ENCODE measurements around the gene FAM124B. TPM values are rescaled to one million over a fixed set of nuclear protein-coding genes. Genes with fewer than 3 reads are reported as not detected.

FAM124B gene
- total RNA-seq, 2 donors from 2014 or later: 0.45 to 0.78 TPM

- Mint-ChIP-seq H3K4me1 (ENCODE audit: low read depth in 2 of 2) (peaks cover 11 to 12% of the 10 kb centered on the region in 2 donors), H3K27ac (no peak overlapping the region), H3K27me3 (peaks cover 20 to 31% of the 10 kb centered on the region in 2 donors), H3K36me3 (no peaks in the 10 kb centered on the region), H3K4me3 (no peak overlapping the region), H3K9me3 (peaks cover 3% of the 10 kb centered on the region)
- ATAC-seq: no peak
- no peak for DNase-seq (ENCODE audit: low spot score)
These were observed 27.5 kb upstream of the FAM124B start for GRCh38 chr2:224429441-224429810.

- Mint-ChIP-seq H3K4me1 (ENCODE audit: low read depth in 2 of 2) (peaks cover 11 to 12% of the 10 kb centered on the region in 2 donors), H3K36me3 (no peaks in the 10 kb centered on the region), H3K27ac (no peak overlapping the region), H3K27me3 (peaks cover 22 to 36% of the 10 kb centered on the region in 2 donors), H3K9me3 (peaks cover 3% of the 10 kb centered on the region), H3K4me3 (no peak overlapping the region)
- no peak for DNase-seq (ENCODE audit: low spot score)
- peak in 1 of 2 donors; percentile 50 for ATAC-seq
These were observed 27.0 kb upstream of the FAM124B start for GRCh38 chr2:224428787-224429440.

GRCh38 chr2:224427471-224427870 is 25.6 kb upstream of the FAM124B start:
- no peak overlapping the region for H3K4me3 Mint-ChIP-seq
- no peak for ATAC-seq
- H3K36me3 Mint-ChIP-seq: no peaks in the 10 kb centered on the region
- peaks cover 3% of the 10 kb centered on the region for H3K9me3 Mint-ChIP-seq
- peaks cover 11% of the 10 kb centered on the region in 2 donors for H3K4me1 Mint-ChIP-seq (ENCODE audit: low read depth in 2 of 2)
- H3K27me3 Mint-ChIP-seq: peaks cover 18 to 36% of the 10 kb centered on the region in 2 donors
- DNase-seq (ENCODE audit: low spot score): no peak
- H3K27ac Mint-ChIP-seq: no peak overlapping the region

- Mint-ChIP-seq H3K27me3 (peaks cover 13 to 31% of the 10 kb centered on the region in 2 donors), H3K9me3 (peaks cover 3% of the 10 kb centered on the region), H3K36me3 (no peaks in the 10 kb centered on the region), H3K27ac (no peak overlapping the region), H3K4me3 (no peak overlapping the region), H3K4me1 (ENCODE audit: low read depth in 2 of 2) (peaks cover 4% of the 10 kb centered on the region in 2 donors)
- ATAC-seq: no peak
- no peak for DNase-seq (ENCODE audit: low spot score)
These were observed 24.7 kb upstream of the FAM124B start for GRCh38 chr2:224426656-224427055.

DNA sequence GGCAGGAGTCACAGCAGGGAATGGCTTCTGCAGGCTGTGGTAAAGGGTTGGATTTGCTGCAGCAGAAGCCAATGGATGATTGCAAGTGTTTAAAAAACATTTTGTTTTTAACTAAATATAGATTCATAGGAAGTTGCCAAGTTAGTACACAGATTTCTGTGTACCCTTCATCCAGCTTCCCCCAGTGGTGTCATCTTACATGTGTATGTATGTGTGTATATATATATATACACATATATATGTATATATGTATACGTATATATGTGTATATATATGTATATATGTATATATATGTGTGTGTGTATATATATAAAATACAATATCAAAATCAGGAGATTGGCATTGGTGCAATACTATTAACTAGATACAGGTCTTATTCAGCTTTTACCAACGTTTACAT is 19.2 kb upstream of the FAM124B start:
- H3K4me1 Mint-ChIP-seq (ENCODE audit: low read depth in 2 of 2): no peaks in the 10 kb centered on the region
- no peak overlapping the region for H3K4me3 Mint-ChIP-seq
- ATAC-seq (no peak), DNase-seq (ENCODE audit: low spot score) (no peak)
- no peak overlapping the region for H3K27ac Mint-ChIP-seq
- peaks cover 3% of the 10 kb centered on the region for H3K9me3 Mint-ChIP-seq
- peaks cover 10 to 29% of the 10 kb centered on the region in 2 donors for H3K27me3 Mint-ChIP-seq
- H3K36me3 Mint-ChIP-seq: no peaks in the 10 kb centered on the region

GRCh38 chr2:224417947-224418346 is 16.0 kb upstream of the FAM124B start:
- no peaks in the 10 kb centered on the region for H3K4me1 Mint-ChIP-seq (ENCODE audit: low read depth in 2 of 2)

DNA sequence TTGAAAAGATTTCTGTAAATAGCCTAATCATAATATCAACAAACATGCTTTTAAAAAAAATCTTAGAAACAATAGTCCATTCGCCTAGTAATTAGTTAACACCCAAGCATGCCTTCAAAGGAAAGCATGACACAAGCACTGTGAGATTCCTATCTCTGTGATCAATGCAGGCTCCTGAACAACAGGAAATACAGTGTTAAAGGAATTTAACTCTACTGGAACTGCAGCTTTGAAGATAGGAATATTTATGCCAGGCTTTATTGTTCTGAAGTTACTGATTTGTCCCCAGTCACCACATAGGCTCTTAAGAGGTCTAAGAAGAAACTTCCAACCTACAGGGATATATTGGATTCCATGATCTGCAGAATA is 15.4 kb upstream of the FAM124B start:
- DNase-seq (ENCODE audit: low spot score): no peak
- no peak for ATAC-seq
- H3K27ac Mint-ChIP-seq: no peak overlapping the region
- H3K27me3 Mint-ChIP-seq: peaks cover 5 to 24% of the 10 kb centered on the region in 2 donors
- H3K9me3 Mint-ChIP-seq: no peaks in the 10 kb centered on the region
- no peaks in the 10 kb centered on the region for H3K4me1 Mint-ChIP-seq (ENCODE audit: low read depth in 2 of 2)
- H3K4me3 Mint-ChIP-seq: no peak overlapping the region
- no peaks in the 10 kb centered on the region for H3K36me3 Mint-ChIP-seq

More at GRCh38 chr2:224417947-224418346, 16.0 kb upstream of the FAM124B start:
- H3K9me3 Mint-ChIP-seq: no peaks in the 10 kb centered on the region
- DNase-seq (ENCODE audit: low spot score): no peak
- no peaks in the 10 kb centered on the region for H3K36me3 Mint-ChIP-seq
- H3K27ac Mint-ChIP-seq: no peak overlapping the region
- peaks cover 5 to 24% of the 10 kb centered on the region in 2 donors for H3K27me3 Mint-ChIP-seq
- H3K4me3 Mint-ChIP-seq: no peak overlapping the region
- ATAC-seq: no peak

GRCh38 chr2:224416656-224417360 is 14.9 kb upstream of the FAM124B start:
- ATAC-seq (no peak), DNase-seq (ENCODE audit: low spot score) (no peak)
- Mint-ChIP-seq H3K4me3 (no peak overlapping the region), H3K36me3 (no peaks in the 10 kb centered on the region), H3K4me1 (ENCODE audit: low read depth in 2 of 2) (no peaks in the 10 kb centered on the region), H3K27me3 (peaks cover 5 to 23% of the 10 kb centered on the region in 2 donors), H3K9me3 (no peaks in the 10 kb centered on the region), H3K27ac (no peak overlapping the region)

DNA sequence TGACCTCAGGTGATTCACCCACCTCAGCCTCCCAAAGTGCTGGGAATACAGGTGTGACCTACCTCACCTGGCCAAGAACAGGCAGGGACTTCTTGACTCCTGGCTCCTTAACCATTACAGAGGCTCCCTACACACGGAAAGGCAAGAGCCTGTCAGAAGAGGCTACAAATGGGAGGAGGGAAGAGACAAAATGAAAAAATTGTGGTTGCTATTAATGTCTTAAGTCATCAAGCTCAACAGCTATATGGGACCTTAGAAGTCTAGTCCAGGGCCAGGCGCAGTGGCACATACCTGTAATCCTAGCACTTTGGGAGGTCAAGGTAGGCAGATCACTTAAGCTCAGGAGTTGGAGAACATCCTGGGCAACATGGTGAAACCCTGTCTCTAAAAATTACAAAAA is 11.5 kb upstream of the FAM124B start:
- H3K4me1 Mint-ChIP-seq (ENCODE audit: low read depth in 2 of 2): no peaks in the 10 kb centered on the region
- no peak for ATAC-seq
- H3K4me3 Mint-ChIP-seq: no peak overlapping the region
- no peak overlapping the region for H3K27ac Mint-ChIP-seq
- no peaks in the 10 kb centered on the region for H3K9me3 Mint-ChIP-seq
- H3K36me3 Mint-ChIP-seq: no peaks in the 10 kb centered on the region
- DNase-seq (ENCODE audit: low spot score): no peak
- H3K27me3 Mint-ChIP-seq: peaks cover 0 to 12% of the 10 kb centered on the region in 2 donors

DNA sequence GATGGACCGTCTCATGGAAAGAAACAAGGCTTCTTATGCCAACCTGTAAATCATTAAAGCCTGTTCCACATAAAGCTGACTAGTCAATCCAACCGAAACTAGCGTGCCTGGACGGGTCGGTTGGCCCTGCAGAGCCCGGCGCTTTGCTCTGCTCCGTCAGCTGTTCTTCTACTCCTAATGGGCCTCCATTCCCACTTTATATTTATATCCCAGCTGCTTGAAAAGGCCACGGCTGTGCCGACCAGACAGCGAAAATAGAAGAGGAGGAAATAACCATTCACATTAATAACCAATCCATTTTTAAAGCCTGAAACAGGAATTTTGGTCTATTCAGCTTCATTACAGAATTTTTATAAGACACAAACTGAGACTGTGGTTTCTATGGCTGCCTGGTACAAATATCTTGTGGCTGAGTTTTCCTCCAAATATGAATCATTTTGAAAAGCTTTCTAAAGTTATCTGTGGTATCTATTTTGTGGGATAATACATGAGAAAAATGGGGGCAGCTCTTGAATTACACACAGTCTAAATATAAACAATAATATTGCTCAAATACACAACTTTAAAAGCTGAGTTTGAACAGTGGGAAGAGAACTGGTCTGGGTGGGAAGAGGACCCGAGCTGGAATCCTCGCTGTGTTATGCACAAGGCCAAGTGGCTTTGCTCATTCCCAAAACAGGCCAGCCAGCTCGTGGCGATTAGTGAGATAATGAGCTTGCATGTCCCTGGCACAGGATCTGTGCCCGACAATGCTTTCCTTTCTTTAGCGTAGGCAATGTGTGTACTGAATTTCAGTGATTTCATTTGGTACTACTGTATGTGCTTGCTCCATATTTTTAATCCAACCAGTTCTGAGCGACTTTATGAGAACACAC is 10.5 kb upstream of the FAM124B start:
- no peak overlapping the region for H3K27ac Mint-ChIP-seq
- H3K4me3 Mint-ChIP-seq: no peak overlapping the region
- H3K9me3 Mint-ChIP-seq: no peaks in the 10 kb centered on the region
- H3K36me3 Mint-ChIP-seq: no peaks in the 10 kb centered on the region
- H3K4me1 Mint-ChIP-seq (ENCODE audit: low read depth in 2 of 2): no peaks in the 10 kb centered on the region
- DNase-seq (ENCODE audit: low spot score) (no peak), ATAC-seq (no peak)
- peaks cover 0 to 12% of the 10 kb centered on the region in 2 donors for H3K27me3 Mint-ChIP-seq

GRCh38 chr2:224410946-224411561 is 9.1 kb upstream of the FAM124B start:
- Mint-ChIP-seq H3K4me3 (no peak overlapping the region), H3K9me3 (no peaks in the 10 kb centered on the region), H3K27me3 (peaks cover 0 to 18% of the 10 kb centered on the region in 2 donors), H3K36me3 (no peaks in the 10 kb centered on the region), H3K4me1 (ENCODE audit: low read depth in 2 of 2) (no peaks in the 10 kb centered on the region), H3K27ac (no peak overlapping the region)
- no peak for ATAC-seq
- DNase-seq (ENCODE audit: low spot score): no peak

DNA sequence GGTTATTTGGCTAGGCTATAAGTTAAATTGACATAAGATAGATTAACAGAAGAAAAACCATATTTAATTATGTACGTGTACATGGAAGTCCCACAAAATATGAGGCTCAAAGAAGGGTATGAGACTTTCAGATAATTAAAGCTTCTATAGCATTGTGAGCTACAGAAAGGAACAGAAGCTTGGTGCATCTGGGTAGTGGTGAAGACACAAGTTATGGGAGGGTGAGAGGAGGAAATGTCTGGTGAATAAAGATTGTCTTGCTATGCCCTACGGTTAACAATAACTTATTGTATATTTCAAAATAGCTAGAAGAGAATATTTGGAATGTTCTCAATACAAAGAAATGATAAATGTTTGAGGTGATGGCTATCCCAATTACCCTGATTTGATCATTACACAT is 6.8 kb upstream of the FAM124B start:
- H3K4me1 Mint-ChIP-seq (ENCODE audit: low read depth in 2 of 2): no peaks in the 10 kb centered on the region
- no peak for ATAC-seq
- no peak for DNase-seq (ENCODE audit: low spot score)
- H3K4me3 Mint-ChIP-seq: no peak overlapping the region
- H3K9me3 Mint-ChIP-seq: no peaks in the 10 kb centered on the region
- H3K27ac Mint-ChIP-seq: no peak overlapping the region
- no peaks in the 10 kb centered on the region for H3K36me3 Mint-ChIP-seq
- H3K27me3 Mint-ChIP-seq: peaks cover 0 to 8% of the 10 kb centered on the region in 2 donors

DNA sequence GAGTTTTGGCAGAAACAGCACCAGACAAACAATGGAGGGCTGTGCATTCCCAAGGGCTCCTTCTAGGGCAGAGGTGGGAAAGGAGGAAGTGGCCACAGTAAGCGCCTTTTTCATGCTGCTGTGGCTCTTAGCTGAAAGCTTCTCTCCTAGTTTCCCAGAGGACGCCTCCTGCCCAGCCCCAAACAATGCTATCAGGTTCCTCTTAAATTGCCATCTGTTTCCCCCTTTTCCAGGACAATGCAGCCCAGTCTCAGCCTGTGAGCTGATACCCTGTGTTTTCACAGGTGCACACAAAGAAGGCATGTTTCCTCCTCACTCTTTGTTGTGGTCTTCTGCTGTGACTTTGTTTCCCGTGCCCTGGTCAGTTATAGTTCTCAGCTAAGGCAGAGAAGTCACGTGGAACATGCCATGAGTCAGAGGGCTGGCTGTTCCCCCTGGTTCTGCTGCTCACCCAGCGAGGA is 5.4 kb upstream of the FAM124B start:
- H3K27me3 Mint-ChIP-seq: peaks cover 0 to 6% of the 10 kb centered on the region in 2 donors
- H3K4me3 Mint-ChIP-seq: no peak overlapping the region
- no peaks in the 10 kb centered on the region for H3K9me3 Mint-ChIP-seq
- H3K4me1 Mint-ChIP-seq (ENCODE audit: low read depth in 2 of 2): peaks cover 0 to under 1% of the 10 kb centered on the region in 2 donors
- H3K27ac Mint-ChIP-seq: no peak overlapping the region
- no peaks in the 10 kb centered on the region for H3K36me3 Mint-ChIP-seq
- DNase-seq (ENCODE audit: low spot score): no peak
- ATAC-seq: no peak
